Smooth muscle cell (in vitro differentiated cells): ENCODE results near the gene NXPH3. TPM values are rescaled to one million over a fixed set of nuclear protein-coding genes. Genes with fewer than 3 reads are reported as not detected.

Experiments used
- DNase-seq: peaks from one replicate; lab custom pipeline; 2025; ENCODE audit not compliant: unreplicated experiment; lab: John Stamatoyannopoulos, UW
- H2AFZ ChIP-seq: fragments of 200-600 bp; sonication (generic); 2 replicates; pipeline ENCODE4 v1.6.0; 2016; ENCODE audit warnings: antibody characterized with exemption, low read depth, mild to moderate bottlenecking
- H3F3A ChIP-seq: fragments of 200-600 bp; sonication (generic); 2 replicates; pipeline ENCODE4 v1.6.0; 2017; ENCODE audit warnings: antibody characterized with exemption, low read depth
- H3K27ac ChIP-seq: fragments of 200-600 bp; sonication (generic); 2 replicates; pipeline ENCODE4 v1.5.1; 2016; ENCODE audit warnings: low read depth, mild to moderate bottlenecking
- H3K27me3 ChIP-seq: fragments of 200-600 bp; sonication (generic); 2 replicates; pipeline ENCODE4 v1.6.1; 2016; ENCODE audit warnings: low read depth, mild to moderate bottlenecking
- H3K36me3 ChIP-seq: fragments of 200-600 bp; sonication (generic); 2 replicates; pipeline ENCODE4 v1.5.1; 2016; ENCODE audit warnings: low read depth
- H3K4me1 ChIP-seq: fragments of 200-600 bp; sonication (generic); 2 replicates; pipeline ENCODE4 v1.5.1; 2016; ENCODE audit warnings: low read depth
- H3K4me2 ChIP-seq: fragments of 200-600 bp; sonication (generic); 2 replicates; pipeline ENCODE4 v1.6.0; 2016; ENCODE audit warnings: mild to moderate bottlenecking
- H3K4me3 ChIP-seq: fragments of 200-600 bp; sonication (generic); 2 replicates; pipeline ENCODE4 v1.5.1; 2016; ENCODE audit warnings: mild to moderate bottlenecking
- H3K79me2 ChIP-seq: fragments of 200-600 bp; sonication (generic); 2 replicates; pipeline ENCODE4 v1.6.0; 2016; ENCODE audit warnings: low read depth, mild to moderate bottlenecking
- H3K9ac ChIP-seq: fragments of 200-600 bp; sonication (generic); 2 replicates; pipeline ENCODE4 v1.6.0; 2016; ENCODE audit warnings: low read depth
- H3K9me3 ChIP-seq: fragments of 200-600 bp; sonication (generic); replicated peaks from 2 replicates; pipeline ENCODE4 v1.5.1; 2016; ENCODE audit warnings: low read depth
- H4K20me1 ChIP-seq: fragments of 200-600 bp; sonication (generic); 2 replicates; pipeline ENCODE4 v1.6.0; 2016; ENCODE audit warnings: low read depth
- CTCF ChIP-seq: fragments of 200-600 bp; sonication (generic); IDR thresholded peaks from 2 replicates; pipeline ENCODE4 v1.5.1; 2017; ENCODE audit warnings: borderline replicate concordance, mild to moderate bottlenecking, antibody characterized with exemption; ENCODE audit not compliant: insufficient read depth, poor library complexity, severe bottlenecking
- WGBS: methylation state at CpG from one replicate; pipeline ENCODE4 v1.1.7; 2016; ENCODE audit warnings: low lambda C conversion rate; 5-methylcytosine and 5-hydroxymethylcytosine counted together
- polyA plus RNA-seq: library from polyadenylated mRNA; unstranded; fragments of >200 nt; fragmentation: Nextera tagmentation; extraction: Ambion mirVana; gene quantifications from 2 replicates; pipeline ENCODE4 v1.2.1, GENCODE V29; 2016
- total RNA-seq: library from RNA; depleted of rRNA; stranded (reverse); fragments of >200 nt; gene quantifications from 2 replicates; pipeline ENCODE4 v1.2.3, GENCODE V29; 2014

The NXPH3 gene
- total and polyA plus RNA-seq, 2 experiments from 2014 or later: 1.5 to 3.6 TPM

GRCh38 chr17:49554694-49555494 is 20.8 kb upstream of the NXPH3 start:
- no peaks in the 10 kb centered on the region for H3K36me3 ChIP-seq
- no peak for TF ChIP-seq CTCF
- WGBS: 95% methylated on average over 14 of the region's 14 CpGs
- no peak overlapping the region for H3K4me2 ChIP-seq
- no peaks in the 10 kb centered on the region for H4K20me1 ChIP-seq
- H3K27ac ChIP-seq: no peak overlapping the region
- no peaks in the 10 kb centered on the region for H3K79me2 ChIP-seq
- H3K4me1 ChIP-seq: no peaks in the 10 kb centered on the region
- H3K9me3 ChIP-seq: no peaks in the 10 kb centered on the region
- H3F3A ChIP-seq: no peaks in the 10 kb centered on the region
- H3K4me3 ChIP-seq: no peak overlapping the region
- no peak for DNase-seq
- H3K27me3 ChIP-seq: peaks cover 5% of the 10 kb centered on the region
- H2AFZ ChIP-seq: no peak overlapping the region
- no peak overlapping the region for H3K9ac ChIP-seq

DNA sequence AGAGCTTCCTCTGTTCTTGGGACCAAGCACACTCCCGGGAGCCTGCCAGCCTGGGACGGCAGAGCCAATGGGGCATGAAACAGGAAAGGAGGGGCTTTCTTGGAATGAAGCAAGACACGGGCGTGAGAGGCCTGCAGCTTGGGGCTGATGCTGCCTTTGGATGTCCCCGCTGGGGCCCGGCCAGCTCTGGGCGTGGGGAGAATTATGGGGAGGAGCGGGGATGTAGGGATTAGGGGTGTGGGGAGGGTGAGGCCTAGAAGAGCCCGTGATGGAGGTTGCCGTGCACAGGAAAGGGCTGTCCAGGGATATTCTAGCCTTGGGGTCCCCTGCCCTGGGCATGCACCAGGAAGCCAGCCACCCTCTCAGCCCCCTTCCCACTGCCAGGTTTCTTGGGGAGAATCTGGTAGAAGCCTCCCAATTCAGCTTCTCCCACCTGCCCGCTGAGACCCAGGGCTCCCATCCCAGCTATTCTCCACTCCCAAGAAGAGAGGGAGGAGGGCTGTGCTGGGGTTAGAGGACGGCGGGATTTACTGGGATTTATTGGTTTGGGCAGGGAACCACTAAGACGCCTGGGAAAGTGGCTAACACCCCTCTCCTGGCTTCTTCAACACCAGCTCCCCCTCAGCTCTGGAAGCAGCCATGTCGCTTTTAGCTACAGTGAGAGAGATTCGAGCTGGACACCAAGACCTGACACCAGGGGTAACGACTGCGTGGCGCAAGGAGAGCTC is 20.0 kb upstream of the NXPH3 start:
- H3K4me1 ChIP-seq: no peaks in the 10 kb centered on the region
- peaks cover 5% of the 10 kb centered on the region for H3K27me3 ChIP-seq
- H3K9ac ChIP-seq: no peak overlapping the region
- peak overlapping the region; percentile 76 for H3K4me2 ChIP-seq
- H3K79me2 ChIP-seq: no peaks in the 10 kb centered on the region
- H3K27ac ChIP-seq: no peak overlapping the region
- peak overlapping the region; percentile 24 for H2AFZ ChIP-seq
- H3F3A ChIP-seq: no peaks in the 10 kb centered on the region
- H3K4me3 ChIP-seq: peak overlapping the region; percentile 22
- no peak for TF ChIP-seq CTCF
- no peak for DNase-seq
- H3K9me3 ChIP-seq: no peaks in the 10 kb centered on the region
- no peaks in the 10 kb centered on the region for H3K36me3 ChIP-seq
- 76% methylated on average over 17 of the region's 19 CpGs for WGBS
- H4K20me1 ChIP-seq: no peaks in the 10 kb centered on the region

- no peaks in the 10 kb centered on the region for H3K9me3 ChIP-seq
- no peaks in the 10 kb centered on the region for H3K36me3 ChIP-seq
- WGBS: 15% methylated on average over 29 of the region's 30 CpGs
- no peak overlapping the region for H3K27ac ChIP-seq
- H3K9ac ChIP-seq: no peak overlapping the region
- peak; percentile 94 for TF ChIP-seq CTCF
- H2AFZ ChIP-seq: peak overlapping the region; percentile 24
- no peaks in the 10 kb centered on the region for H4K20me1 ChIP-seq
- H3F3A ChIP-seq: no peaks in the 10 kb centered on the region
- H3K27me3 ChIP-seq: peaks cover 5% of the 10 kb centered on the region
- no peaks in the 10 kb centered on the region for H3K79me2 ChIP-seq
- H3K4me1 ChIP-seq: no peaks in the 10 kb centered on the region
- peak; percentile 66 for DNase-seq
- H3K4me3 ChIP-seq: peak overlapping the region; percentile 22
- peak overlapping the region; percentile 76 for H3K4me2 ChIP-seq
These were observed 19.3 kb upstream of the NXPH3 start for GRCh38 chr17:49556223-49556943.
